HG02571 (cell line): ENCODE data around the gene ATP10B.
"Not testable (repeated sequence)": the region's sequence is repeated elsewhere in the genome, so short reads cannot be mapped to it uniquely, and the experiment has no call there.

ENCODE experiments used
- ATAC-seq: cut with Tn5 transposase; IDR thresholded peaks from one replicate; pipeline ENCODE4 v1.9.1; 2021; ENCODE audit warnings: mild to moderate bottlenecking, moderate library complexity; ENCODE audit not compliant: unreplicated experiment

The ATP10B gene

GRCh38 chr5:160824301-160825001 is 27.6 kb downstream of the ATP10B start:
- ATAC-seq, result no peak

GRCh38 chr5:160812996-160813395 is 39.0 kb downstream of the ATP10B start:
- not testable (repeated sequence) for ATAC-seq

GRCh38 chr5:160805376-160805775 is 46.6 kb downstream of the ATP10B start:
- no peak for ATAC-seq

- no peak for ATAC-seq
Observed at GRCh38 chr5:160802592-160802991, 49.4 kb downstream of the ATP10B start.

- no peak for ATAC-seq
Observed at GRCh38 chr5:160800375-160801275, 51.4 kb downstream of the ATP10B start.

- no peak for ATAC-seq
Observed at GRCh38 chr5:160799184-160799583, 52.8 kb downstream of the ATP10B start.

GRCh38 chr5:160797020-160797419 is 55.0 kb downstream of the ATP10B start:
- no peak for ATAC-seq

- ATAC-seq, result no peak
Observed at GRCh38 chr5:160793530-160793899, 58.5 kb downstream of the ATP10B start.

GRCh38 chr5:160792732-160793529 is 59.1 kb downstream of the ATP10B start:
- ATAC-seq, result no peak

- no peak for ATAC-seq
Observed at GRCh38 chr5:160792281-160792680, 59.7 kb downstream of the ATP10B start.

- ATAC-seq, result no peak
Observed at GRCh38 chr5:160789219-160789859, 62.7 kb downstream of the ATP10B start.

GRCh38 chr5:160788102-160788660 is 63.8 kb downstream of the ATP10B start:
- ATAC-seq, result no peak

GRCh38 chr5:160787240-160787639 is 64.8 kb downstream of the ATP10B start:
- no peak for ATAC-seq

GRCh38 chr5:160774666-160775315 is 77.2 kb downstream of the ATP10B start:
- no peak for ATAC-seq

- no peak for ATAC-seq
Observed at GRCh38 chr5:160773646-160774410, 78.2 kb downstream of the ATP10B start.

GRCh38 chr5:160772854-160773253 is 79.2 kb downstream of the ATP10B start:
- ATAC-seq, result no peak

- no peak for ATAC-seq
Observed at GRCh38 chr5:160770718-160771117, 81.3 kb downstream of the ATP10B start.

GRCh38 chr5:160769301-160769700 is 82.7 kb downstream of the ATP10B start:
- no peak for ATAC-seq

GRCh38 chr5:160767062-160767461 is 84.9 kb downstream of the ATP10B start:
- no peak for ATAC-seq
